B cell (primary cell): ENCODE measurements around the gene C11orf21. TPM values are rescaled to one million over a fixed set of nuclear protein-coding genes. Genes with fewer than 3 reads are reported as not detected.

Experiments used
- ATAC-seq: fragments of 200-7000 bp; cut with Tn5 transposase; one replicate; pipeline ENCODE4 v1.10.0; 2021; ENCODE audit warnings: low read depth, mild to moderate bottlenecking, moderate number of reproducible peaks, moderate library complexity
- CTCF ChIA-PET: fragments of 350-600 bp; sonication (Branson Sonifier 250); formaldehyde crosslinking; loops from one replicate; lab custom pipeline; 2021; ENCODE audit warnings: antibody characterized with exemption, inconsistent platforms; lab: Charles Lee
- POLR2A ChIA-PET: fragments of 350-600 bp; sonication (Branson Sonifier 250); formaldehyde crosslinking; loops from one replicate; lab custom pipeline; 2021; ENCODE audit warnings: antibody characterized with exemption; lab: Charles Lee
- DNase-seq: peaks from one replicate; pipeline ENCODE4 v3.0.0; 2013
- H2AFZ ChIP-seq: 2 replicates; pipeline ENCODE4 v1.6.1; 2012; ENCODE audit warnings: mild to moderate bottlenecking, low read depth, low read length; ENCODE audit not compliant: insufficient read depth, poor library complexity, severe bottlenecking
- H3K27ac ChIP-seq, 2 donors: 1 replicate in 1 of 2; 2 replicates in 1 of 2; pipeline ENCODE4 v1.5.1; 2012 to 2013; ENCODE audit warnings: low read length in 2 of 2, mild to moderate bottlenecking in 2 of 2, moderate library complexity in 1 of 2
- H3K27me3 ChIP-seq, 4 experiments: fragments of 200-600 bp in 1 of 4; sonication (generic) in 1 of 4; replicated peaks in 1 of 4; 1 replicate in 2 of 4; 2 replicates in 2 of 4; pipeline versions ENCODE4 v1.6.1 to v1.7.0; 2013 to 2016; ENCODE audit warnings: low read length in 3 of 4, mild to moderate bottlenecking in 2 of 4, mixed read lengths in 1 of 4, moderate library complexity in 1 of 4; ENCODE audit not compliant: insufficient read depth in 4 of 4, control insufficient read depth in 3 of 4; ENCODE audit errors: control extremely low read depth in 1 of 4
- H3K36me3 ChIP-seq, 2 experiments: replicated peaks in 1 of 2; 1 replicate in 1 of 2; 2 replicates in 1 of 2; pipeline versions ENCODE4 v1.6.1 to v1.7.1; 2013; ENCODE audit warnings: low read length in 1 of 2; ENCODE audit not compliant: insufficient read depth in 2 of 2, control insufficient read depth in 1 of 2; ENCODE audit errors: control extremely low read depth in 1 of 2, extremely low read depth in 1 of 2
- H3K4me1 ChIP-seq, 2 donors: fragments of 200-600 bp in 1 of 2; sonication (generic) in 1 of 2; 1 replicate in 1 of 2; 2 replicates in 1 of 2; pipeline versions ENCODE4 v1.5.1 to v1.6.1; 2013 to 2017; ENCODE audit warnings: low read length in 2 of 2; ENCODE audit not compliant: control insufficient read depth in 2 of 2, insufficient read depth in 2 of 2
- H3K4me2 ChIP-seq: replicated peaks from 2 replicates; pipeline ENCODE3; 2012; ENCODE audit warnings: mild to moderate bottlenecking, low read depth, low read length; ENCODE audit not compliant: poor library complexity, severe bottlenecking
- H3K4me3 ChIP-seq, 5 experiments: fragments of 200-600 bp in 1 of 5; sonication (generic) in 1 of 5; 1 replicate in 3 of 5; 2 replicates in 2 of 5; pipeline versions ENCODE4 v1.5.1 to v1.7.0; 2011 to 2016; ENCODE audit warnings: low read length in 4 of 5, mild to moderate bottlenecking in 4 of 5, low read depth in 2 of 5, control low read depth in 1 of 5, moderate library complexity in 1 of 5; ENCODE audit not compliant: insufficient read depth in 1 of 5; ENCODE audit errors: control extremely low read depth in 1 of 5, extremely low read depth in 1 of 5
- H3K79me2 ChIP-seq: fragments of 200-600 bp; sonication (generic); one replicate; pipeline ENCODE4 v1.6.0; 2016; ENCODE audit warnings: low read length; ENCODE audit not compliant: control insufficient read depth, insufficient read depth
- H3K9ac ChIP-seq: fragments of 200-600 bp; sonication (generic); 2 replicates; pipeline ENCODE4 v1.6.1; 2017; ENCODE audit warnings: mild to moderate bottlenecking, low read length, moderate library complexity
- H3K9me3 ChIP-seq, 3 donors: one replicate each; pipeline versions ENCODE4 v1.6.1 to v1.7.1; 2013; ENCODE audit warnings: low read length in 2 of 3; ENCODE audit not compliant: control insufficient read depth in 2 of 3, insufficient read depth in 1 of 3; ENCODE audit errors: control extremely low read depth in 1 of 3
- H4K20me1 ChIP-seq: 2 replicates; pipeline ENCODE4 v1.6.0; 2012; ENCODE audit warnings: mild to moderate bottlenecking, low read length; ENCODE audit not compliant: insufficient read depth, control insufficient read depth, poor library complexity, severe bottlenecking
- H3K27ac Mint-ChIP-seq: one replicate; pipeline ENCODE4 v1.8.0; 2021; ENCODE audit warnings: mixed read lengths
- H3K27me3 Mint-ChIP-seq: one replicate; pipeline ENCODE4 v1.8.0; 2021; ENCODE audit warnings: mixed read lengths
- H3K4me1 Mint-ChIP-seq: one replicate; pipeline ENCODE4 v1.8.0; 2021; ENCODE audit warnings: mixed read lengths
- H3K4me3 Mint-ChIP-seq: one replicate; pipeline ENCODE4 v1.8.0; 2021; ENCODE audit warnings: mixed read lengths
- H3K9me3 Mint-ChIP-seq: one replicate; pipeline ENCODE4 v1.8.0; 2022; ENCODE audit warnings: mixed read lengths; ENCODE audit not compliant: insufficient read depth
- EZH2 ChIP-seq: IDR thresholded peaks from 2 replicates; pipeline ENCODE4 v1.6.1; 2012; ENCODE audit warnings: borderline replicate concordance, low read depth, mild to moderate bottlenecking, moderate library complexity, low read length; ENCODE audit not compliant: insufficient read depth, poor library complexity, severe bottlenecking
- WGBS: methylation state at CpG from one replicate; pipeline ENCODE4 v1.1.5; 2013; ENCODE audit warnings: missing lambda C conversion rate; ENCODE audit not compliant: insufficient coverage; 5-methylcytosine and 5-hydroxymethylcytosine counted together
- intact Hi-C: fragments of 100-400 bp; cut with micrococcal nuclease; formaldehyde crosslinking; loops from one replicate; pipeline ENCODE4 v1.10.0; 2022
- polyA plus RNA-seq: library from polyadenylated mRNA; depleted of rRNA; stranded (reverse); fragments of >200 nt; gene quantifications from 2 replicates; pipeline ENCODE4 v1.2.3, GENCODE V29; 2012
- total RNA-seq, 2 donors: library from RNA; stranded (reverse); fragments of 120-200 nt in 1 of 2; gene quantifications; 1 replicate in 1 of 2; 2 replicates in 1 of 2; pipeline versions ENCODE4 v1.2.3 to v1.2.4, GENCODE V29; 2013 to 2022
- TF ChIP-seq, protein P1 (sequence below): fragments of 200-600 bp; IDR thresholded peaks from one replicate; pipeline ENCODE4 v1.8.0; 2022; ENCODE audit warnings: antibody characterized with exemption, mild to moderate bottlenecking

C11orf21 gene
- total and polyA plus RNA-seq, 2 donors (not counting 1 experiment from before 2014, with no cell fraction given): 22.8 to 38.9 TPM

DNA sequence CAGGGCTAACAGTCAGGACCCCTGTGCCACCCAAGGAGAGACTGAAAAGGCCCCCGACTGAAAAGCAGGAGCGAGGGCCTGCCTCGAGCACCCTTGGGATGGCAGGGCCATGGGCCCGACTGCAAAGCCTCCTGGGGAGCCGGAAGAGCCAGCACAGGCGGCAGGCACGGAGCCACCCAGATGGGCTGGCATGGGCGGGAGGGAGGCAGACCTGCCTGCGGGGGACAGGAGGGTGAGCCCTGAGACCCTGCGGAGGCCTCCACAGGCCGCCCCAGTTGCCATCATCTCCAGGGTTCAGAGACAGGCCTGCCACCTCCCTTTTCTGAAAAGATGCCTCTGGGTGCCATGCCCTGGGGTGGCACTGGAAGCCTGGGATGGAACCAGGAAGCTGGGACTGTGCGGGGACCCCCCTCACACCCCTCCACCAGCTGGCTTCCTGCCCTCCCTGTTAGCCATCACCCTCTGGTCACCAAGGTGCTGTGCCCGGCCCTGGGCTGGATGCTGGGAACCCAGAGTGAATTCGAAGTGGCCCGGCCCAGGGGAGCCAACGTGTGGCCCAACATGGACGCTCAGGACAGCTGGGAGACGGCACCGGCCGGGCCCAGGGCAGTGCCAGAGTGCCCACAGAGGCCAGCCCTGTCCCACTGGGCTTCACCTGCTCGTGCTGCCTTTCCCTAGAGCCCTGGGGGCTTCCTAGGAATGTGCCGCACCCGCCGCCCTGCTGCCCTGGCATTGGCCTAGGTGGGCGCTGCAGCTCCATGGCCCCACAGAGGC, 13.9 kb upstream of the C11orf21 start:
- no peaks in the 10 kb centered on the region for H3K4me1 Mint-ChIP-seq
- H3K27me3 Mint-ChIP-seq: no peaks in the 10 kb centered on the region
- no peak overlapping the region for H3K27ac ChIP-seq
- intact Hi-C loops: no loop called here
- no peaks in the 10 kb centered on the region for H3K9me3 Mint-ChIP-seq
- H3K27ac Mint-ChIP-seq: no peak overlapping the region
- WGBS: 91% methylated on average over 25 of the region's 25 CpGs
- ChIA-PET CTCF (no interaction called here), POLR2A (no interaction called here)
- no peak for ATAC-seq
- H4K20me1 ChIP-seq: no peaks in the 10 kb centered on the region
- no peak overlapping the region for H3K4me3 Mint-ChIP-seq
- H3K4me1 ChIP-seq: peaks cover 0 to 13% of the 10 kb centered on the region in 2 donors
- no peaks in the 10 kb centered on the region for H3K27me3 ChIP-seq
- no peak for DNase-seq
- no peak overlapping the region for H3K4me2 ChIP-seq
- H3K9me3 ChIP-seq: peaks cover 0 to 7% (median 0%) of the 10 kb centered on the region in 3 donors
- H2AFZ ChIP-seq: no peak overlapping the region
- TF ChIP-seq, protein P1, sequence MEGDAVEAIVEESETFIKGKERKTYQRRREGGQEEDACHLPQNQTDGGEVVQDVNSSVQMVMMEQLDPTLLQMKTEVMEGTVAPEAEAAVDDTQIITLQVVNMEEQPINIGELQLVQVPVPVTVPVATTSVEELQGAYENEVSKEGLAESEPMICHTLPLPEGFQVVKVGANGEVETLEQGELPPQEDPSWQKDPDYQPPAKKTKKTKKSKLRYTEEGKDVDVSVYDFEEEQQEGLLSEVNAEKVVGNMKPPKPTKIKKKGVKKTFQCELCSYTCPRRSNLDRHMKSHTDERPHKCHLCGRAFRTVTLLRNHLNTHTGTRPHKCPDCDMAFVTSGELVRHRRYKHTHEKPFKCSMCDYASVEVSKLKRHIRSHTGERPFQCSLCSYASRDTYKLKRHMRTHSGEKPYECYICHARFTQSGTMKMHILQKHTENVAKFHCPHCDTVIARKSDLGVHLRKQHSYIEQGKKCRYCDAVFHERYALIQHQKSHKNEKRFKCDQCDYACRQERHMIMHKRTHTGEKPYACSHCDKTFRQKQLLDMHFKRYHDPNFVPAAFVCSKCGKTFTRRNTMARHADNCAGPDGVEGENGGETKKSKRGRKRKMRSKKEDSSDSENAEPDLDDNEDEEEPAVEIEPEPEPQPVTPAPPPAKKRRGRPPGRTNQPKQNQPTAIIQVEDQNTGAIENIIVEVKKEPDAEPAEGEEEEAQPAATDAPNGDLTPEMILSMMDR: no peak
- no peak for TF ChIP-seq EZH2
- H3K9ac ChIP-seq: no peak overlapping the region
- no peak overlapping the region for H3K4me3 ChIP-seq
- H3K79me2 ChIP-seq: no peaks in the 10 kb centered on the region
- no peaks in the 10 kb centered on the region for H3K36me3 ChIP-seq
